Measurements from ENCODE around the gene PARD3B. TPM values are rescaled to one million over a fixed set of nuclear protein-coding genes. Genes with fewer than 3 reads are reported as not detected.

Gene PARD3B
- total and polyA plus RNA-seq, 2 of the 13 experiments (the other 11 are each of a cell fraction or from before 2014, with no cell fraction given): 0.71 to 2.3 TPM

- no peak for TF ChIP-seq ZBTB40 (IDR thresholded peaks at IDR 0.05)
- TF ChIP-seq ZBTB40 (CRISPR knock-in tag; IDR thresholded peaks at IDR 0.05): no peak
- no peak for TF ChIP-seq ARID5B (CRISPR knock-in tag; IDR thresholded peaks at IDR 0.05)
- TF ChIP-seq PRDM10 (CRISPR knock-in tag; IDR thresholded peaks at IDR 0.05; ENCODE audit: low read depth): no peak
- TF ChIP-seq, protein P1, sequence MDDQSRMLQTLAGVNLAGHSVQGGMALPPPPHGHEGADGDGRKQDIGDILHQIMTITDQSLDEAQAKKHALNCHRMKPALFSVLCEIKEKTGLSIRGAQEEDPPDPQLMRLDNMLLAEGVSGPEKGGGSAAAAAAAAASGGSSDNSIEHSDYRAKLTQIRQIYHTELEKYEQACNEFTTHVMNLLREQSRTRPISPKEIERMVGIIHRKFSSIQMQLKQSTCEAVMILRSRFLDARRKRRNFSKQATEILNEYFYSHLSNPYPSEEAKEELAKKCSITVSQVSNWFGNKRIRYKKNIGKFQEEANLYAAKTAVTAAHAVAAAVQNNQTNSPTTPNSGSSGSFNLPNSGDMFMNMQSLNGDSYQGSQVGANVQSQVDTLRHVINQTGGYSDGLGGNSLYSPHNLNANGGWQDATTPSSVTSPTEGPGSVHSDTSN (CRISPR knock-in tag; IDR thresholded peaks at IDR 0.05; ENCODE audit: borderline replicate concordance): no peak
- no peak for TF ChIP-seq PPARG (CRISPR knock-in tag; conservative IDR thresholded peaks at IDR 0.05)
- TF ChIP-seq POLR2G (IDR thresholded peaks at IDR 0.05; ENCODE audit: low read depth, low read length): no peak
- no peak for TF ChIP-seq ZNF550 (CRISPR knock-in tag; IDR thresholded peaks at IDR 0.05; ENCODE audit: borderline replicate concordance)
- TF ChIP-seq RCOR2 (CRISPR knock-in tag; IDR thresholded peaks at IDR 0.05): no peak
These were observed at the start of gene PARD3B (continued) for GRCh38 chr2:204544961-204545860.

Measured in HepG2 (cell line).